AG04449 (cell line): ENCODE data around the gene EFHB.

Source experiments
- CTCF ChIA-PET: fragments of 350-600 bp; formaldehyde crosslinking; extraction: SDS; loops from one replicate; lab custom pipeline; 2021; ENCODE audit warnings: antibody characterized with exemption; lab: Yijun Ruan, JAX
- POLR2A ChIA-PET: fragments of 400-600, 350-600 bp; formaldehyde crosslinking; extraction: SDS; loops from one replicate; lab custom pipeline; 2020; ENCODE audit warnings: antibody characterized with exemption, inconsistent platforms; lab: Yijun Ruan, JAX
- DNase-seq: peaks from one replicate; pipeline ENCODE4 v3.0.0-alpha.2; 2010; ENCODE audit warnings: low read depth, low spot score
- H3K4me3 ChIP-seq: 2 replicates; pipeline ENCODE4 v1.5.1; 2011; ENCODE audit warnings: low read depth, mild to moderate bottlenecking, control low read depth, low read length
- TF ChIP-seq, protein P1 (sequence below): IDR thresholded peaks from one replicate; pipeline ENCODE4 v1.5.1; 2011; ENCODE audit warnings: mild to moderate bottlenecking, moderate library complexity, low read length, control low read depth, inconsistent platforms; ENCODE audit not compliant: insufficient read depth; ENCODE audit errors: missing control alignments

Gene EFHB

DNA sequence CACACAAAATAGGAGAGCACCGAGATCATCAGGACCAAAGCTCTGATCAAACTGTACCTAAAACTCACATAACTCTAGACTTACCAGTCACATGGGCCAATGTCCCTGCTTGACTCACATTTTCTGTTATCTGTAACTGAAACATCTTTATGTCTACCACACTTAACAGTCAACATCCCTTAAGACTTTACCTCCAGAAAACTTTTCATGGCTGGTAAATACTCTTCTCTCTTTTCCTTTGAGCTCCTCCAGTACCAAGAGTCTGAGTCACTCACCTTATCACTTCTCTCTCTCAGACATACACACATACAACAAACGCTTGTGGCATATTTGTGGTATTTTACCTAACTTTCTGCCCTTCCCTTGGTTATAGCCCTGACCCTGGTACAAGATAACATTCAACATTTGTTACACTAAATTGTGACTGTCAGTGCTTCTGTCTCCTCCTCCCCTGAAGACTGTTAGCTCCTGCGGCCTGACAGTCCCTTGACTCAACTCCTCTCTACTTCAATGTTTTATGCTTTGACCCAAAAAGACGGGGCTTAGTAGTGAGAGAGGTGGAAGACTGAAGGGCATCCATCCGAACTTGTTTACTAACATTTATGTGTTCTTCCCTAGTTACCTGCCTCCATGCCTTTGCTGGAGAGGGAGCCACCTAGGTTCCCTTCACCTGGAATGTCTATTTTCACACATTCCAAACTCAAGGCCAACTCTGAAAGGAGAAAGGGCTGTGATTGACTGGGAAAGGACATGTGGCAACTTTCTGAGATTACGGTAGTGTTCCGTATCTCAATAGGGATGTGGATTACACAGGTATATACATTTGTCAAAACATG, 3.7 kb upstream of the EFHB start:
- TF ChIP-seq, protein P1, sequence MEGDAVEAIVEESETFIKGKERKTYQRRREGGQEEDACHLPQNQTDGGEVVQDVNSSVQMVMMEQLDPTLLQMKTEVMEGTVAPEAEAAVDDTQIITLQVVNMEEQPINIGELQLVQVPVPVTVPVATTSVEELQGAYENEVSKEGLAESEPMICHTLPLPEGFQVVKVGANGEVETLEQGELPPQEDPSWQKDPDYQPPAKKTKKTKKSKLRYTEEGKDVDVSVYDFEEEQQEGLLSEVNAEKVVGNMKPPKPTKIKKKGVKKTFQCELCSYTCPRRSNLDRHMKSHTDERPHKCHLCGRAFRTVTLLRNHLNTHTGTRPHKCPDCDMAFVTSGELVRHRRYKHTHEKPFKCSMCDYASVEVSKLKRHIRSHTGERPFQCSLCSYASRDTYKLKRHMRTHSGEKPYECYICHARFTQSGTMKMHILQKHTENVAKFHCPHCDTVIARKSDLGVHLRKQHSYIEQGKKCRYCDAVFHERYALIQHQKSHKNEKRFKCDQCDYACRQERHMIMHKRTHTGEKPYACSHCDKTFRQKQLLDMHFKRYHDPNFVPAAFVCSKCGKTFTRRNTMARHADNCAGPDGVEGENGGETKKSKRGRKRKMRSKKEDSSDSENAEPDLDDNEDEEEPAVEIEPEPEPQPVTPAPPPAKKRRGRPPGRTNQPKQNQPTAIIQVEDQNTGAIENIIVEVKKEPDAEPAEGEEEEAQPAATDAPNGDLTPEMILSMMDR: no peak
- DNase-seq: no peak
- no peak overlapping the region for H3K4me3 ChIP-seq
- ChIA-PET POLR2A (interaction anchor here (0.6 to 0.9 kb wide), 2 partner anchors 48 to 252 kb away, joined by 3 read pairs; no protein-coding TSS in a partner anchor), CTCF (interaction anchor here (1.6 kb wide), 1 partner anchor 51 kb away, joined by 4 read pairs; no protein-coding TSS in a partner anchor)

DNA sequence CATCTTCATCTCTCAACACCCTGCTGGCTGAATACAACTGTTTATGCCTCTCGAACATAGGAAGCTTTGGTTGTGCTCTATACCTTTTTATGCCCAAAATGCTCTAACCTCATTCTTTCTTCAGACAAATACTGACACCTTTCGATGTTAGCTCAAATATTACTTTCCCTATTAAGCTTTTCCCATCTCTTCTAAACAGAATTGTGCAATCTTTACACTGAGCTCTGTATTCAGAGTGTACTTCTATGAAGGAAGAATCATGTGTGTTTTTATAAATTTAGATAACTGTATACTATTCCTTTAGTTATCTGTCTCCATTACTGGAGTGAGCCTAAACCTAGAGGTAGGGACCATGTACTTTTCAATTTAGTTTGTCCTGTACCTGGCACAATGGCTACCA, 1.6 kb downstream of the EFHB start:
- TF ChIP-seq, protein P1: no peak
- no peak overlapping the region for H3K4me3 ChIP-seq
- no peak for DNase-seq
- ChIA-PET CTCF (no interaction called here), POLR2A (no interaction called here)

DNA sequence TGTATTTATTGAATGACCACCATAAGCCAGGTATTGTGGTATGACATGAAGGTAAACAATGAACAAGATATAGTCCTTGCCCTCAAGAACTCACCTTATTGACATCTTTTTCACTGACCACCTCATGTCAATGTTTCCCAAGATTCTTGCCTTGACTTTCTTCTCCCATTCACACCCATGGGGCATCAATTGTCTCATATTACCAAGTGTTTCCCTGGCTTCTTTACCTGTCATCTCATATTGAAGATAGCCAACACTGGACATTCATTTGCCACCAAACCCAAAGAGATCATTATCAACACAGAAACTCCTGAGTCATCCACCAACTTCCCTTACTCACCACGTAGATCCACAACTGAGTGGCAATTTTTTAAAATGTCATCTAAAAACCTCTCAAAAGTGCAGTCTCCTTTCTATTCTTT, 2.2 kb downstream of the EFHB start:
- no peak for DNase-seq
- ChIA-PET CTCF (no interaction called here), POLR2A (no interaction called here)
- H3K4me3 ChIP-seq: no peak overlapping the region
- TF ChIP-seq, protein P1: no peak

DNA sequence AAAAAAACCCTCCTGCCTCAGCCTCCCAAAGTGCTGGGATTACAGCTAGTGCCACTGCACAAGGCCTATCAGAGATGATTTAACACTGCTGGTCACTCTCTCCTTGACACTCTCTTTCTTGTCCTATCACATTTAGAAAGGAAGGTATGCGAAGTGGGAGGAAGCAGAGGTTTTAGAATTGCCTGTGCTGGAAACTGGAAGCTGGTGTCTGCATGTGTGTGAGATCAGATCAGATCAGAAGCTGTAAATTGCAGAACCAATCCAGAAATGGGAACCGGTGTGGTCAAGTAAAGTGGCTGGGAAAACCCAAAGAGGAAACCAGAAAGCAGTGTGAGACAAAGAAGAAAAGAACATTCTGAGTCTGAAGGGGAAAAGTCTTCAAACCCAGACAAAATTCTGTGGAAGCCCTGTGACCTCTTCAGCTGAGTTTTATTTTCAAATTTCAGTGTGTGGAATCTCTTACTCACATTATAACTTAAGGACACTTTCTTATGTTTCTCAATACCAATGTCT, 2.8 kb downstream of the EFHB start:
- TF ChIP-seq, protein P1: no peak
- ChIA-PET POLR2A (no interaction called here), CTCF (no interaction called here)
- no peak overlapping the region for H3K4me3 ChIP-seq
- no peak for DNase-seq

DNA sequence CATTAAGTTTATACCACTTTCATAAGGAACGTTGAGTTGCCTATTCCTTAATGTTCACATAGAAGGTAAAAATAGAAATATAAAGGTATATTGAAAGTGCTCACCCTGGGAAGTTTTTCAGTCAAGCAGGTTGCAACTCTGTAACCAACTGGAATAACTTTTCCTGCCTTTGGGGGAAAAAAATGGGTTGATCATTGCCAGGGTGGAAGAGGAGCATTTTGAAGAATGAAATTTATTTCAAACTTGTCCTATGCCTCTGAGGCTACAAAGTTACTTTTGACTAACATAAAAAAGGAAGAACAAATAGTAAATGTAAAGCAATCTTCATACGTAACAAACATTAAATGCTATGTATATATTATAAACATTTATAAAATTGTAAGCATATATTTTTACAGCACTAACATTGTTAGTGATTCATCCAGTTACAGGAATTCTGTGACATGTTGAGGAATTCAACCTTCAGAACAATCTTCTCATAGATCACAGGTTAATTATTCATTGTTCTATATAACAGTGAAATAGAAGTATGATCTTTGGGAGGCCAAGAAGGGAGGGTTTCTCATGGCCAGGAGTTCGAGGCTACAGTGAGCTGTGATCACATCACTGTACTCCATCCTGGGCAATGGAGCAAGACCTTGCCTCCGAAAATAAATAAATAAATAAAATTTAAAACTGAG, 13.5 kb downstream of the EFHB start:
- ChIA-PET POLR2A (no interaction called here), CTCF (no interaction called here)
- no peak for DNase-seq
- TF ChIP-seq, protein P1: no peak
- H3K4me3 ChIP-seq: no peak overlapping the region

DNA sequence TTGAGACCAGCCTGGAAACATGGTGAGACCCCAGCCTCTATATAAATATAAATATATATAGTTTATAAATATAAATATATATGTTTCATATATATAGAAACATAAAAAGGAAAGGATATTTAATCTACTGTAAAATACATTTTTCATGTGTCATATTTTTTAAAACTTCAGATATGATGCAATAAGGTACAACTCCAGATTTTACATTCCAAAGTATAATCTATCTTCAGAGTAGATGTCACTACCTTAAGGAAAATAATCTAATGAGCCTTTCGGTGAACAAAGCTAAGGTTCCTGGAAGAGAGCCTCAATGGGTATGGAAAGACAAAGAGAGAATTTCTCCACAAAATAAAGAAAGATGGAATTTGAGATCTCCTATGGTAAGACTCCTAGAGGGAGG, 16.9 kb downstream of the EFHB start:
- ChIA-PET POLR2A (no interaction called here), CTCF (no interaction called here)
- TF ChIP-seq, protein P1: no peak
- no peak for DNase-seq
- no peak overlapping the region for H3K4me3 ChIP-seq
